GM19025 (cell line): ENCODE measurements around the gene ADGRV1.
"Not testable (repeated sequence)": the region's sequence is repeated elsewhere in the genome, so short reads cannot be mapped to it uniquely, and the experiment has no call there.

Experiments
- ATAC-seq: cut with Tn5 transposase; IDR thresholded peaks from one replicate; pipeline ENCODE4 v1.9.1; 2021; ENCODE audit warnings: mild to moderate bottlenecking, low read depth, moderate library complexity; ENCODE audit not compliant: unreplicated experiment

ADGRV1 gene

GRCh38 chr5:90641528-90641927 lies 82.9 kb downstream of the ADGRV1 start:
- ATAC-seq = no peak

DNA sequence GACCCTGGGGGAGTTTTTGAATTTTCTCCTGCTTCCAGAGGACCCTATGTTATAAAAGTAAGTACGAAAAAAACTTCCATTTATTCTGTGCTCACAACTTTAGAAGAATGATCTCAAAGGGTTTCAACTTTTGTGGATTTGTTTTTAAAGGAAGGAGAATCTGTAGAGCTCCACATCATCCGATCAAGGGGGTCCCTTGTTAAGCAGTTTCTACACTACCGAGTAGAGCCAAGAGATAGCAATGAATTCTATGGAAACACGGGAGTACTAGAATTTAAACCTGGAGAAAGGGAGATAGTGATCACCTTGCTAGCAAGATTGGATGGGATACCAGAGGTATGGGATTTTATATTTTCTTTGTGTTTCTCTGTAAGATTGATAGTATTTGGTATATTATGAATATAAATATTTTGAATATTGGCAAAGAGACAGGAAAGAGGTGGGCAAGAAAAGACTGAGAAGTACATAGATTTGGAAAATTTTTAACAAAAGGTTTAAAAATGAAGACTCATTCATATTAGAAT lies 84.2 kb downstream of the ADGRV1 start:
- ATAC-seq = no peak

DNA sequence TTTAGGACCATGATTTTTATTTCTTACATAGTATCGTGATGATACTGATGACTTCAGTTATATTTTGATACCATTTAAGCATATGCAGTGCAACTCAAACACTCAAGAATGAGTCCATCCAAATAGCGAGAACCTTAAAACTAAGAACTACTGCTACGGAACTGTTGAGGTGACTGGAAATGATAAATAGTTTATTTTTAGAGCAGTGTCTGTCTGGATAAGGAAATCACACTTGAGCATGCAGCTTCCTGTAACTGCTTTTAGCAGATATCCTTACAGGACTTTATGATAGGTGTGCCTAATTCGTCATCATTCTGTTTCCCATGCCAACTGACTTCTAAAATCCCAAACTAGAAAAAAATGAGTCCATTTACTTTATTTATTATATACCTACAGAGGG lies 85.5 kb downstream of the ADGRV1 start:
- ATAC-seq = no peak

DNA sequence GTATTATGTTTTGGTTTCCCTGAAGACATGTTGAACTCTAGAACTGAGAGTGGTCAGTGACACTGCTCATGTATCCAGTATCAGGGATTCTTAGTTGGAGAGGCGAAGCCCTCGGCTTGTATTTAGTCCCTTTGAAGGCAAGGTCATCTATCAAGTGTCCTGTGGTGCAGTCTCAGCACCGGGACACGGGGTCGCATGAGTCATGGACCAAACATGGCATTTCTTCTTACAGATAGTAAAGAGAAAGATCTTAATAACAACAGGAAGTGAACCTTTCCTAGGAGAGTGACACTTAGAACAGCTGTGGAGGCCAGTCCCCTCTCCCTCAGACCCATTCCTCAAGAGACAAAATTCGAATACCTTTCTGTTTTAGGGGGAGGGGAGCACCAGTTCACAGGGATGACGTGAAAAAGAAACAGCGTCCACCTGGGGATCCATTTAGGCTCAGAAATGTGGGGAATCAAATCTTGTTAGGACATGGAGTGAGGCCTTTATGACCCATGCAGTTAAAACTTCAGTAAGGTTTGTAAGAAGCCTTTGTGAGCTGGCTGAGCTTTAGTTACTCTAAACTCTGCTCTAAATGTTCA lies 86.5 kb downstream of the ADGRV1 start:
- ATAC-seq = no peak

GRCh38 chr5:90650767-90651166 lies 92.2 kb downstream of the ADGRV1 start:
- ATAC-seq = no peak

DNA sequence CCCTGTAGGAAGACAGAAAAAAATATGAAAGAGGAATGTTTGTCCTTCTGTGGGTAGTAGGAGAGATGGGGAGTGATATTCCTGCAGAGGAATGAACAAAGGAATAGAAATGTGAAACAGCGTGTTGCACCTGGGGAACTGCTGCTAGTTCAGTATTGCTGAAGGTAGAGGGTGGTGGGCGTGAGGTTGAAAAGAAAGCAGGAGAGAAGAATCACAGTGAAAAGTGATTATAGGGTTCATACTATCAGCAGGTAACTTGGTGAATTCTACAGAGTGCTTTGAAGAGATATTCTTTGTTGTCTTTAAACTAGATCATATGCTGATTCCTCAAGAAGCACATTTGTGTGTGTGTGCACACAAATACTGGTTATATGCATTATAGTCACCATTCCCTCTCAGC lies 95.6 kb downstream of the ADGRV1 start:
- no peak for ATAC-seq

DNA sequence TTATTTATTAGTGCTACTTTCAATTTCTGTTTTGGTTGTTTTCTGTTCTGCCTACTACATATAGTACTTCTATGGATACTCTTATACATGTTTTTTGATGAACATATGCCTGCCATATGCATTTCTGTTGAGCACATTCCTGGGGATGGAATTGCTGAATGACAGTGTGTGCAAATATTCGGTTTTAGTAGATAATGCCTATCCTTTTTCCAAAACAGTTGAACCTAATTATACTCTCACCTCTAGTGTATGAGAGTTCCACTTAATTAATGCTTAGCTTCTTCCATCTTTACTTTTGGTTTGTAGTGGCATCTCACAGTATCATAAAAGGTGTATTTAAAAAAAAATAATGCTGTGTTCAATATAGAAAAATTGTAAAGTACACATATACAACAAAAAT lies 96.8 kb downstream of the ADGRV1 start:
- no peak for ATAC-seq

DNA sequence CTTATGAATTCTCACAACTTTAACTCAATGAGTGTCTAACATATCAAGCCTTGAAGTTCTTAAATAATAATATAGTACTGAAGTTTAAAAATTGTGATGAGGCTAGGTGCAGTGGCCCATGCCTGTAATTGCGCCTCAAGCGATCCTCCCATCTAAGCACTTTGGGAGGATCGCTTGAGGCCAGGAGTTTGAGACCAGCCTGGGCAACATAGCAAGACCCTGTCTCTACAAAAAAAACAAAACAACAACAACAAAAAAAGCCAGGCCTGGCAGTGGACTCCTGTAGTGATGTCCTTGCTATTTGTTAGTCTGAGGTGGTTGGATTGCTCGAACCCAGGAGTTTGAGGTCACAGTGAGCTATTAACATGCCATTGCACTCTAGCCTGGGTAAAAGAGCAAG lies 98.4 kb downstream of the ADGRV1 start:
- ATAC-seq = no peak

GRCh38 chr5:90657788-90658187 lies 99.2 kb downstream of the ADGRV1 start:
- no peak for ATAC-seq

DNA sequence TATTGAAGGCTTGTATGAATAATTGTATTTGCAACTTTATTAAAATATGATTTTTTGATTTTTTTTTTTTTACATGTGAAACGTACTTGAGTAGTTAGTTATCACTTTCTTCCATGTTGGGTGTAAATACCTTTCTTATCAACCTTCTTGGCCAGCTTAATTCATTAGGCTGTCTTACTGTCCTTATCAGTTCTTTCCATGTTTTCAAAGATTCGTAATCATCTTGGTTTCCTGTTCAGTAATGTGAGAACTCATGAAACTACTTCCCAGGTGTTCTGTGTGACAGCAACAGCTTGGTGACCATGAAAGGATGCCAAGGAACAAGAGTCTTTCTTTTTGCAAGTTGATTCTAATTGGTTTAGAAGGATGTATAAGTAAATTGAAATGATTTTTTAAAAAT lies 100.0 kb downstream of the ADGRV1 start:
- ATAC-seq = no peak

DNA sequence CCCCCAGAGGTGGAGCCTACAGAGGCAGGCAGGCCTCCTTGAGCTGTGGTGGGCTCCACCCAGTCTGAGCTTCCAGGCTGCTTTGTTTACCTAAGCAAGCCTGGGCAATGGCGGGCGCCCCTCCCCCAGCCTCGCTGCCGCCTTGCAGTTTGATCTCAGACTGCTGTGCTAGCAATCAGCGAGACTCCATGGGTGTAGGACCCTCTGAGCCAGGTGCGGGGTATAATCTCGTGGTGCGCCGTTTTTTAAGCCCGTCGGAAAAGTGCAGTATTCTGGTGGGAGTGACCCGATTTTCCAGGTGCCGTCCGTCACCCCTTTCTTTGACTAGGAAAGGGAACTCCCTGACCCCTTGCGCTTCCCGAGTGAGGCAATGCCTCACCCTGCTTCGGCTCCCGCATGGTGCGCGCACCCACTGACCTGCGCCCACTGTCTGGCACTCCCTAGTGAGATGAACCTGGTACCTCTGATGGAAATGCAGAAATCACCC lies 109.5 kb downstream of the ADGRV1 start:
- not testable (repeated sequence) for ATAC-seq

GRCh38 chr5:90675222-90675621 lies 116.6 kb downstream of the ADGRV1 start:
- no peak for ATAC-seq

GRCh38 chr5:90680921-90681563 lies 122.4 kb downstream of the ADGRV1 start:
- no peak for ATAC-seq

GRCh38 chr5:90682278-90682677 lies 123.7 kb downstream of the ADGRV1 start:
- no peak for ATAC-seq

DNA sequence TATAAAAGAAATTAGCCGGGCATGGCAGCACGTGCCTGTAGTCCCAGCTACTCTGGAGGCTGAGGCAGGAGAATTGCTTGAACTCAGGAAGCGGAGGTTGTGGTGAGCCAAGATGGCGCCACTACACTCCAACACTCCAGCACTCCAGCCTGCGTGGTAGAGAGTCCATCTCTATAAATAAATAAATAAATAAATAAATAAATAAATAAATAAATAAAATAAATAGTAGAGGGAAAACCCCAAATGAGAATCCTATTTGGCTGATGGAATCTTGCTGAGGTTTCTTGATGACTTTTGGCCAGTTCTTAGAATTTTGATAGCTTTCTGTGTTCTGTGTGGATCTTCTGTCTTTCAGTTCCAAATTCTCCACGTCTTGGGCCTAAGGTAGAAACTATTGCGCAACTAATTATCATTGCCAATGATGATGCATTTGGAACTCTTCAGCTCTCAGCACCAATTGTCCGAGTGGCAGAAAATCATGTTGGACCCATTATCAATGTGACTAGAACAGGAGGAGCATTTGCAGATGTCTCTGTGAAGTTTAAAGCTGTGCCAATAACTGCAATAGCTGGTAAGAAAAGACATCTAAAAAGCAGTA lies 126.9 kb downstream of the ADGRV1 start:
- no peak for ATAC-seq

- not testable (repeated sequence) for ATAC-seq
Measured at GRCh38 chr5:90686363-90686762, 127.8 kb downstream of the ADGRV1 start.

GRCh38 chr5:90687458-90687857 lies 128.9 kb downstream of the ADGRV1 start:
- not testable (repeated sequence) for ATAC-seq

DNA sequence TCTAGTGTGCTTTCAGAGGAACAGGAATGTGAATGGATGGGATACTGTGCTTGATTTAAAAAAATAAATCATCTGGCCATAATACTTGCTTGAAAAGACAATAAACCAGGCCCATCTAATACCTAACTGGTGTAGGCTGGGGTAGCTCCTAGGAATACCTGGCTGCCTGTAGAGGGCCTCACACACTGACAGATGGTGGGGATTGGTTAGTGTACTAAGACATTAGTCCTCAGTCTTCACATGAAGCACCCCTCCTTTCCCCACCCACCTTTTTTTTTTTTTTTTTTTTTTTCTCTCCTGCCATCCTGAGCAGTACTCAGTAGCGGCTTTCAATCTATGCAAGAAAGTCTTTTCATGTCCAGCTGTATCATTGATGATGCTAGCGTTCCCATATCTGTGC lies 130.5 kb downstream of the ADGRV1 start:
- ATAC-seq = no peak

- ATAC-seq = no peak
Measured at GRCh38 chr5:90690307-90690706, 131.7 kb downstream of the ADGRV1 start.

GRCh38 chr5:90691533-90691932 lies 132.9 kb downstream of the ADGRV1 start:
- no peak for ATAC-seq

GRCh38 chr5:90696153-90696552 lies 137.6 kb downstream of the ADGRV1 start:
- no peak for ATAC-seq

DNA sequence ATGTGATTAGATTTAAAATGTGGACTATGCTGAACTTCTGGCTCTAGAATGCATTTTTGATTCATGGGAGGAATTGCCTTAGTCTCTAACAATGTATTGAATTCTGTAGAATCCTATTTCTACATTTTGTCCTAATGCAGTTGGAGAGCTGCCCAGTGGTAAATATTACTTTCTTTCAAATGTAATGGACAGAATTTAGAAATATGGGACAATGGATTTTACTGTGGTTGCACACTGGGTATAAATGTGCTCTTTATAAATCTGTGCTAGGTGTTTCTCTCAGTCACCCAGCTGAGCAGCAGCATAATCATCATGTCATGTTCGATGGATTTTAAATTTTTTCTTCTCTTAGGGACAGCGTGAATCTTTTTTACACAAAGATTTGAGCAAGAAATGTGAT lies 141.7 kb downstream of the ADGRV1 start:
- ATAC-seq = no peak
